K562 (cell line): Measurements from ENCODE around the gene CSMD2.

Experiments used
- CBX2 ChIP-seq: fragments of 200-600 bp; sonication (generic); IDR thresholded peaks from one replicate; pipeline ENCODE4 v1.6.1; 2012; ENCODE audit warnings: mild to moderate bottlenecking, low read length, inconsistent platforms; ENCODE audit not compliant: insufficient read depth, poor library complexity, severe bottlenecking
- JUN ChIP-seq, 2 experiments: sonication (generic) in 1 of 2; formaldehyde crosslinking in 1 of 2; IDR thresholded peaks; 2 replicates each; pipeline versions ENCODE4 v1.6.1 to v1.8.0; 2012 to 2022; ENCODE audit warnings: borderline replicate concordance in 2 of 2, mild to moderate bottlenecking in 2 of 2, improper control_type of control experiment in 1 of 2, low read depth in 1 of 2, low read length in 1 of 2, missing genetic modification reagents in 1 of 2
- MAZ ChIP-seq, 2 experiments: fragments of 450-650 bp in 1 of 2; sonication (generic) in 1 of 2; formaldehyde crosslinking; IDR thresholded peaks in 1 of 2; conservative IDR thresholded peaks in 1 of 2; 2 replicates each; pipeline versions ENCODE4 v1.4.0 to v1.5.0; 2020; ENCODE audit warnings: mild to moderate bottlenecking in 1 of 2, missing genetic modification reagents in 1 of 2
- RBM17 ChIP-seq: fragments of 200-400 bp; formaldehyde crosslinking; IDR thresholded peaks from 2 replicates; pipeline ENCODE4 v1.6.1; 2017; ENCODE audit warnings: low read depth, mild to moderate bottlenecking, low read length, borderline replicate concordance

DNA sequence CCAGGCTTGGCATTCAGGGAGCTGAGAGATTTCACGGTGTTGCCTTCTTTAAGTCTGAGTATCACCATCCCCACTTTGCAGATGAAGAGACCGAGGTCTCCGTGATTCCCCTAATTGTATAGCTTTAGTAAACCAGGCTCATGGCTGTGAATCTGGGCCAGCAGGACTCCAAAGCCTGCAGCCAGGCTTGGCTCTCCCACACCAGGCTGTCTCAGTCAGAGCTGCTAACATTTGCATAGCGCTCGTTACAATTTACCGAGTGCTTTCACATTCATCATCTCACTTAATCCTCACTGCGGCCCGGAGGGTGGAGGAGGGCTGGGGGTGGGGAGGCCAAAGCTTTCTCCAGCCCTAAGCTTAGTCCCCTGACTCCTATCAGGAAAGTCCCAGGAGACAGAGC lies 23.4 kb upstream of the CSMD2 start:
- TF ChIP-seq RBM17 (no peak), MAZ (CRISPR knock-in tag; conservative IDR thresholded peaks at IDR 0.05 in 1 of 2, IDR thresholded peaks at IDR 0.05 in 1 of 2) (no peak), JUN (IDR thresholded peaks at IDR 0.05; ENCODE audit: borderline replicate concordance, low read depth, low read length) (no peak), JUN (CRISPR knock-in tag; IDR thresholded peaks at IDR 0.05; ENCODE audit: borderline replicate concordance) (no peak), CBX2 (no peak)
